ENCODE data around the gene ZNF213. TPM values are rescaled to one million over a fixed set of nuclear protein-coding genes. Genes with fewer than 3 reads are reported as not detected.

Gene ZNF213
- total RNA-seq, 1 experiment from 2014 or later, result 15.9 TPM

GRCh38 chr16:3155972-3156371 is 21.1 kb downstream of the ZNF213 start:
- POLR2A ChIA-PET (ENCODE audit: unreplicated experiment), result no interaction called here
- Histone ChIP-seq H3K4me1 (replicated peaks; ENCODE audit: insufficient read depth) (no peaks in the 10 kb centered on the region), H2AFZ (no peak overlapping the region), H3K9me2 (ENCODE audit: insufficient read depth) (no peaks in the 10 kb centered on the region), H3F3A (ENCODE audit: insufficient read depth, low read depth) (peaks cover 67% of the 10 kb centered on the region), H3K9me3 (ENCODE audit: insufficient read depth, low read depth) (no peaks in the 10 kb centered on the region), H3K27ac (no peak overlapping the region), H3K4me3 (no peak overlapping the region), H3K36me3 (ENCODE audit: low read depth) (no peaks in the 10 kb centered on the region), H3K27me3 (ENCODE audit: insufficient read depth, low read depth) (no peaks in the 10 kb centered on the region), H4K20me1 (ENCODE audit: insufficient read depth) (no peaks in the 10 kb centered on the region), H3K79me2 (ENCODE audit: low read depth) (no peaks in the 10 kb centered on the region), H3K4me2 (no peak overlapping the region)
- intact Hi-C loops (cut with micrococcal nuclease; ENCODE audit: unreplicated experiment), result loop anchor here (10.0 kb wide), 1 partner anchor 489 kb away; no protein-coding TSS in a partner anchor
- no peak for TF ChIP-seq EZH2 (IDR thresholded peaks at IDR 0.05; ENCODE audit: low read depth)
- TF ChIP-seq, protein P1, sequence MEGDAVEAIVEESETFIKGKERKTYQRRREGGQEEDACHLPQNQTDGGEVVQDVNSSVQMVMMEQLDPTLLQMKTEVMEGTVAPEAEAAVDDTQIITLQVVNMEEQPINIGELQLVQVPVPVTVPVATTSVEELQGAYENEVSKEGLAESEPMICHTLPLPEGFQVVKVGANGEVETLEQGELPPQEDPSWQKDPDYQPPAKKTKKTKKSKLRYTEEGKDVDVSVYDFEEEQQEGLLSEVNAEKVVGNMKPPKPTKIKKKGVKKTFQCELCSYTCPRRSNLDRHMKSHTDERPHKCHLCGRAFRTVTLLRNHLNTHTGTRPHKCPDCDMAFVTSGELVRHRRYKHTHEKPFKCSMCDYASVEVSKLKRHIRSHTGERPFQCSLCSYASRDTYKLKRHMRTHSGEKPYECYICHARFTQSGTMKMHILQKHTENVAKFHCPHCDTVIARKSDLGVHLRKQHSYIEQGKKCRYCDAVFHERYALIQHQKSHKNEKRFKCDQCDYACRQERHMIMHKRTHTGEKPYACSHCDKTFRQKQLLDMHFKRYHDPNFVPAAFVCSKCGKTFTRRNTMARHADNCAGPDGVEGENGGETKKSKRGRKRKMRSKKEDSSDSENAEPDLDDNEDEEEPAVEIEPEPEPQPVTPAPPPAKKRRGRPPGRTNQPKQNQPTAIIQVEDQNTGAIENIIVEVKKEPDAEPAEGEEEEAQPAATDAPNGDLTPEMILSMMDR (conservative IDR thresholded peaks at IDR 0.05), result no peak
- no peak for DNase-seq
- CTCF ChIA-PET, result no interaction called here
- BruUV-seq (replicated peaks), result no TSS peak

DNA sequence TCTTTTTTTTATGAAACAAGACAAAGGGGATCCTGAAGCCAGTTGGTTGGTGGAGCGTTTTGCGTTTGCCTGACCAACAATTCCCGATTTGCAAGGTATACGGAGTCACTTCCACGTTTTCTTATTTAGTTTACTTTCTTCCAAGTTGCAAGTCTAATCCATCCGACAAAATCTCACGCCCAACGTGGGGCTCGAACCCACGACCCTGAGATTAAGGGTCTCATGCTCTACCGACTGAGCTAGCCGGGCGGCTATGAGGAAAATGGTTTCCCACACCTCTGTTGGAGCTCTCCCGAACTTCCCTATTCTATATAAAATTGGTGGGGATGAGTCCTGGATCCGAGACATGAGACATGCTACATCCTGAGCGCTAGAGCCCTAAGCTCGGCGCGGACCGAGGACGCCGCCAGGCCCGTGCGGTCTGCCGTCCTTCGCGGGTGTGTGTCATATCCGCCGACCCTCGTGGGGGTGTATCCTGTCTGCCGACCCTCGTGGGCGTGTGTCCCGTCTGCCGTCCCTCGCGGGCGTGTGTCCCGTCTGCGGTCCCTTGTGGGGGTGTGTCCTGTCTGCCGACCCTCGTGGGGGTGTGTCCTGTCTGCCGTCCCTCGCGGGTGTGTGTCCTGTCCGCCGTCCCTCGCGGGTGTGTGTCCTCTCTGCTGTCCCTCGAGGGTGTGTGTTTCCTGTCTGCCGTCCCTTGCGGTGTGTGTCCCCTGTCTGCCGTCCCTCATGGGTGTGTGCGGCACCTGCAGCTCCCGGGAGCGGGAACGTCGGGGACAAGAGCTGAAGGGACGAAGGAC is 22.6 kb downstream of the ZNF213 start:
- BruUV-seq (replicated peaks), result no TSS peak
- intact Hi-C loops (cut with micrococcal nuclease; ENCODE audit: unreplicated experiment), result loop anchor here (1.0 to 10.0 kb wide), 3 partner anchors 7 to 487 kb away; partner anchors contain the start of gene ZNF263

GRCh38 chr16:3158026-3158509 is 23.2 kb downstream of the ZNF213 start:
- ChIA-PET CTCF (interaction anchor here (0.6 to 1.0 kb wide), 3 partner anchors 16 to 345 kb away, joined by 3 to 12 read pairs (median 4); no protein-coding TSS in a partner anchor), POLR2A (ENCODE audit: unreplicated experiment) (interaction anchor here (0.6 to 1.0 kb wide), 10 partner anchors 19 to 1116 kb away, joined by 3 to 28 read pairs (median 6); partner anchors contain the start of genes HCFC1R1 and ZNF213)
- Histone ChIP-seq H3K27ac (peak overlapping the region; percentile 98), H4K20me1 (ENCODE audit: insufficient read depth) (no peaks in the 10 kb centered on the region), H3K9me2 (ENCODE audit: insufficient read depth) (no peaks in the 10 kb centered on the region), H3K27me3 (ENCODE audit: insufficient read depth, low read depth) (no peaks in the 10 kb centered on the region), H3K79me2 (ENCODE audit: low read depth) (no peaks in the 10 kb centered on the region), H3K4me1 (replicated peaks; ENCODE audit: insufficient read depth) (no peaks in the 10 kb centered on the region), H3K4me2 (peak overlapping the region; percentile 88), H3K36me3 (ENCODE audit: low read depth) (no peaks in the 10 kb centered on the region), H2AFZ (peak overlapping the region; percentile 86), H3K4me3 (peak overlapping the region; percentile 71), H3F3A (ENCODE audit: insufficient read depth, low read depth) (peaks cover 62% of the 10 kb centered on the region), H3K9me3 (ENCODE audit: insufficient read depth, low read depth) (no peaks in the 10 kb centered on the region)
- TF ChIP-seq EZH2 (IDR thresholded peaks at IDR 0.05; ENCODE audit: low read depth), result no peak
- TF ChIP-seq, protein P1 (conservative IDR thresholded peaks at IDR 0.05), result no peak
- BruUV-seq (replicated peaks), result TSS peak; percentile 58
- no peak for DNase-seq
- intact Hi-C loops (cut with micrococcal nuclease; ENCODE audit: unreplicated experiment), result loop anchor here (1.0 to 10.0 kb wide), 3 partner anchors 8 to 487 kb away; partner anchors contain the start of gene ZNF263

More for the DNA sequence above, 22.6 kb downstream of the ZNF213 start:
- Histone ChIP-seq H3K27ac (peak overlapping the region; percentile 98), H3K36me3 (ENCODE audit: low read depth) (no peaks in the 10 kb centered on the region), H3K9me2 (ENCODE audit: insufficient read depth) (no peaks in the 10 kb centered on the region), H3K27me3 (ENCODE audit: insufficient read depth, low read depth) (no peaks in the 10 kb centered on the region), H3K4me2 (peak overlapping the region; percentile 88), H3K4me3 (peak overlapping the region; percentile 71), H2AFZ (peak overlapping the region; percentile 86), H4K20me1 (ENCODE audit: insufficient read depth) (no peaks in the 10 kb centered on the region), H3K9me3 (ENCODE audit: insufficient read depth, low read depth) (no peaks in the 10 kb centered on the region), H3F3A (ENCODE audit: insufficient read depth, low read depth) (peaks cover 68% of the 10 kb centered on the region), H3K4me1 (replicated peaks; ENCODE audit: insufficient read depth) (no peaks in the 10 kb centered on the region), H3K79me2 (ENCODE audit: low read depth) (no peaks in the 10 kb centered on the region)
- ChIA-PET POLR2A (ENCODE audit: unreplicated experiment) (interaction anchor here (0.7 kb wide), 2 partner anchors 18 to 486 kb away, joined by 3 to 7 read pairs; no protein-coding TSS in a partner anchor), CTCF (no interaction called here)
- TF ChIP-seq, protein P1 (conservative IDR thresholded peaks at IDR 0.05), result no peak
- TF ChIP-seq EZH2 (IDR thresholded peaks at IDR 0.05; ENCODE audit: low read depth), result no peak
- DNase-seq, result peak; percentile 80 to 84
